GM23248 (cell line): ENCODE measurements around the gene ASB2. TPM values are rescaled to one million over a fixed set of nuclear protein-coding genes. Genes with fewer than 3 reads are reported as not detected.

Experiments used
- DNase-seq: peaks from one replicate; pipeline ENCODE4 v3.0.0-alpha.2; 2015
- H2AFZ ChIP-seq: fragments of 200-600 bp; sonication (generic); 2 replicates; pipeline ENCODE4 v1.6.1; 2016; ENCODE audit warnings: antibody characterized with exemption
- H3F3A ChIP-seq: fragments of 200-600 bp; sonication (generic); 2 replicates; pipeline ENCODE4 v1.6.1; 2016; ENCODE audit warnings: mild to moderate bottlenecking, antibody characterized with exemption, mixed run types; ENCODE audit not compliant: insufficient read depth
- H3K27ac ChIP-seq: fragments of 200-600 bp; sonication (generic); 2 replicates; pipeline ENCODE4 v1.5.1; 2016; ENCODE audit warnings: mild to moderate bottlenecking
- H3K27me3 ChIP-seq: fragments of 200-600 bp; sonication (generic); replicated peaks from 2 replicates; pipeline ENCODE4 v1.6.1; 2016; ENCODE audit warnings: mild to moderate bottlenecking; ENCODE audit not compliant: insufficient read depth
- H3K36me3 ChIP-seq: fragments of 200-600 bp; sonication (generic); 2 replicates; pipeline ENCODE4 v1.6.1; 2016; ENCODE audit warnings: low read depth, mild to moderate bottlenecking
- H3K4me1 ChIP-seq: fragments of 200-600 bp; sonication (generic); 2 replicates; pipeline ENCODE4 v1.6.1; 2016; ENCODE audit warnings: mild to moderate bottlenecking; ENCODE audit not compliant: insufficient read depth
- H3K4me2 ChIP-seq: fragments of 200-600 bp; sonication (generic); one replicate; pipeline ENCODE4 v1.6.1; 2016; ENCODE audit warnings: mild to moderate bottlenecking; ENCODE audit not compliant: unreplicated experiment
- H3K4me3 ChIP-seq: fragments of 200-600 bp; sonication (generic); 2 replicates; pipeline ENCODE4 v1.5.1; 2016; ENCODE audit warnings: mild to moderate bottlenecking
- H3K79me2 ChIP-seq: fragments of 200-600 bp; sonication (generic); 2 replicates; pipeline ENCODE4 v1.6.1; 2016; ENCODE audit warnings: mild to moderate bottlenecking; ENCODE audit not compliant: insufficient read depth
- H3K9ac ChIP-seq: fragments of 200-600 bp; sonication (generic); 2 replicates; pipeline ENCODE4 v1.6.1; 2016; ENCODE audit warnings: mild to moderate bottlenecking
- H3K9me2 ChIP-seq: fragments of 200-600 bp; sonication (generic); 2 replicates; pipeline ENCODE4 v1.6.1; 2016; ENCODE audit warnings: mixed run types, mild to moderate bottlenecking, moderate library complexity; ENCODE audit not compliant: insufficient read depth
- H3K9me3 ChIP-seq: fragments of 200-600 bp; sonication (generic); one replicate; pipeline ENCODE4 v1.6.1; 2017; ENCODE audit warnings: low read depth
- H4K20me1 ChIP-seq: fragments of 200-600 bp; sonication (generic); 2 replicates; pipeline ENCODE4 v1.6.0; 2016; ENCODE audit not compliant: insufficient read depth
- EZH2 ChIP-seq: fragments of 200-600 bp; sonication (generic); IDR thresholded peaks from 2 replicates; pipeline ENCODE4 v1.6.1; 2018; ENCODE audit warnings: antibody characterized with exemption, mild to moderate bottlenecking; ENCODE audit not compliant: insufficient read depth, poor library complexity, severe bottlenecking
- EZH2phosphoT487 ChIP-seq: fragments of 200-600 bp; sonication (generic); IDR thresholded peaks from 2 replicates; pipeline ENCODE4 v1.6.1; 2018; ENCODE audit warnings: antibody characterized with exemption, moderate library complexity, mild to moderate bottlenecking, low read depth; ENCODE audit not compliant: insufficient read depth
- WGBS, 2 experiments: methylation state at CpG; one replicate each; pipeline ENCODE4 v1.1.6; 2015 to 2017; ENCODE audit warnings: low lambda C conversion rate in 2 of 2, low coverage in 1 of 2; ENCODE audit errors: missing lambda C conversion rate in 2 of 2; 5-methylcytosine and 5-hydroxymethylcytosine counted together
- in situ Hi-C: fragments of 300-500 bp; cut with MboI; formaldehyde crosslinking; loops from 2 replicates; pipeline ENCODE4 v1.15.0; 2020
- polyA plus RNA-seq: library from polyadenylated mRNA; unstranded; fragments of >200 nt; fragmentation: Nextera tagmentation; extraction: Ambion mirVana; gene quantifications from 2 replicates; pipeline ENCODE4 v1.2.1, GENCODE V29; 2016
- total RNA-seq: library from RNA; depleted of rRNA; stranded (reverse); fragments of >200 nt; shearing (Covaris generic); gene quantifications from 2 replicates; pipeline ENCODE4 v1.2.3, GENCODE V29; 2014

ASB2 gene
- total and polyA plus RNA-seq, 2 experiments from 2014 or later = 0.06 TPM; not detected in 1

DNA sequence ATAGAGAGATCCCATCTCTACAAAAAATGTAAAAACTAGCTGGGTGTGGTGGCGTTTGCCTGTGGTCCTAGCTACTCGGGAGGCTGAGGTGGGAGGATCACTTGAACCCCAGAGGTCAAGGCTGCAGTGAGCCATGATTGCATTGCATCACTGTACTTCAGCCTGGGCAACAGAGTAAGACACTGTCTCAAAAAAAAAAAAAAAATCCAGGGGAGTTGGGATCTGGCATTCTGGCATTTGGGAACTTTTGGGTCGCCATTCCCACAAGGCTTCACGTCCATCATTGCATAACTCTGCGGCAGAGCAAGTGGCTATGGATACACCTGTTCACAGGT, 83.9 kb downstream of the ASB2 start:
- no peak for DNase-seq
- Histone ChIP-seq H3K4me1 (no peaks in the 10 kb centered on the region), H3K9me3 (no peaks in the 10 kb centered on the region), H3K4me2 (no peak overlapping the region), H3K79me2 (no peaks in the 10 kb centered on the region), H3K4me3 (no peak overlapping the region), H3K36me3 (no peaks in the 10 kb centered on the region), H3K27ac (no peak overlapping the region), H3K9ac (no peak overlapping the region), H2AFZ (no peak overlapping the region), H4K20me1 (no peaks in the 10 kb centered on the region), H3K9me2 (no peaks in the 10 kb centered on the region), H3F3A (no peaks in the 10 kb centered on the region), H3K27me3 (no peaks in the 10 kb centered on the region; the same call in 1 of the 2 replicates)
- TF ChIP-seq EZH2phosphoT487 = no peak
- 50 to 53% methylated on average over 5 of the region's 5 CpGs for WGBS, 2 experiments
- in situ Hi-C loops = no loop called here

GRCh38 chr14:93891756-93892504, 84.4 kb downstream of the ASB2 start:
- WGBS, 2 experiments = 61% methylated on average over 15 of the region's 15 CpGs
- Histone ChIP-seq H4K20me1 (no peaks in the 10 kb centered on the region), H2AFZ (no peak overlapping the region), H3K4me3 (no peak overlapping the region), H3K4me2 (no peak overlapping the region), H3K9me3 (no peaks in the 10 kb centered on the region), H3K4me1 (no peaks in the 10 kb centered on the region), H3K9me2 (no peaks in the 10 kb centered on the region), H3K79me2 (no peaks in the 10 kb centered on the region), H3K27me3 (no peaks in the 10 kb centered on the region; the same call in 1 of the 2 replicates), H3K9ac (no peak overlapping the region), H3K27ac (no peak overlapping the region), H3F3A (no peaks in the 10 kb centered on the region), H3K36me3 (no peaks in the 10 kb centered on the region)
- in situ Hi-C loops = no loop called here
- DNase-seq = no peak
- TF ChIP-seq EZH2 = no peak
- TF ChIP-seq EZH2phosphoT487 = no peak

DNA sequence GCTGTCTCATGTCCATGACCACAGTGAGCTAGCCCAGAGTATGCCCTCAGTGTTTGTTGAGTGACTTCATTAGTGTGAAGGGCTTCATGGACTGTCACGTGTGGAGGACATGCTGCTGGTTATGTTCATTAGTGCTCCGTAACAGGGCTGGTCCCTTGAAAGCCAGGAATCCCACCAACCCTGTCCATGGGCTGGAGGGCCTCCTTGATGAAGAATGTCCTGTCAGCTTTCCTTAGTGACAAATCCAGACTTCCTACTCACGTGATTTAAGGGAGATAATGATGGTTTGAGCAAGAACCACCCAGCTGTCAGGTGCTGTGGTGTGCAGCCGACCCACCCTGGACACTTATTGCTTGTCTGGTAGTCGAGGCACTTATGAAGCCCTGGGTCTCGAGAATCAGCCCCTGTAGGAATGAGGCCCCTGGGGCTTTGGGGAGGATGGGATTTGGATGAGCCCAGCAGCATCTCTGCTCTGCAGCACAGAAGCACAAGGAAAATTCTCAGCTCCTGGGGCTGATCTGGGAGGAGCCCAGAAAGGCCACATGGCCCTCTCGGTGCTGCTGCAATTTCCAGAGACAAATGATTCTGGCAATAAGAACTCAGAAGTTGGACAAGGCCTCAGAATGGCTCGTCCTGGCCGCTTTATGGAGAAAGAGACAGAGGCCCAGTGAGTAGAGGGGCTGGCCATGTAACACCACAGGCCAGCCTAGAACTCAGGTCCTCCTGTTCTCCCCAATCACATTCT, 86.5 kb downstream of the ASB2 start:
- in situ Hi-C loops = loop anchor here (10.0 kb wide), 1 partner anchor 235 kb away; no protein-coding TSS in a partner anchor
- Histone ChIP-seq H3K4me2 (no peak overlapping the region), H3K36me3 (no peaks in the 10 kb centered on the region), H3K9ac (no peak overlapping the region), H3K4me3 (no peak overlapping the region), H3K27me3 (no peaks in the 10 kb centered on the region; the same call in 1 of the 2 replicates), H3K27ac (no peak overlapping the region), H4K20me1 (no peaks in the 10 kb centered on the region), H3F3A (no peaks in the 10 kb centered on the region), H2AFZ (no peak overlapping the region), H3K4me1 (no peaks in the 10 kb centered on the region), H3K9me3 (no peaks in the 10 kb centered on the region), H3K79me2 (no peaks in the 10 kb centered on the region), H3K9me2 (no peaks in the 10 kb centered on the region)
- WGBS, 2 experiments = 20 to 30% methylated on average over 9 of the region's 9 CpGs
- DNase-seq = no peak
- no peak for TF ChIP-seq EZH2phosphoT487

DNA sequence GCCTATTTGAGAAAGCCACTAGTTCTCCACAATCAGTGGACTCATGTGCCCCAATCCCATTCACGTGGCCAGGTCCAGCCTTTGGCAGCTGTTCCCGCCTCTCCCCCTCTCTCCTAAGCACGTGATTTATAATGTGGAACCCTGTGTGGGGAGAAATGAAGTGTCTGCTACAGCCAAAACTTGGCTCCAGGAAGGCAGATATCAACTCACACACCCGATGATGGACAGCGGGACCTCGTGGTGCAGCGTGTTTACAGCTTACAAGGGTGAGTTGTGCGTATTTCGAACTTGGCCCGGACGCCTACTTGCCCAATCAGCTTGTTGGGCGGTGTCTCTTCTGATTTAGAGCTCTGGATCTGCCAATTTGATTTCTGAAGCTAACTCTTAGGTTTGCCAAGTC, 87.4 kb downstream of the ASB2 start:
- TF ChIP-seq EZH2phosphoT487 (no peak), EZH2 (no peak)
- Histone ChIP-seq H3K4me1 (no peaks in the 10 kb centered on the region), H4K20me1 (no peaks in the 10 kb centered on the region), H3K36me3 (no peaks in the 10 kb centered on the region), H3K9me3 (no peaks in the 10 kb centered on the region), H3F3A (no peaks in the 10 kb centered on the region), H3K27me3 (no peaks in the 10 kb centered on the region; the same call in 1 of the 2 replicates), H3K79me2 (no peaks in the 10 kb centered on the region), H2AFZ (no peak overlapping the region), H3K4me3 (no peak overlapping the region), H3K4me2 (no peak overlapping the region), H3K9ac (no peak overlapping the region), H3K9me2 (no peaks in the 10 kb centered on the region), H3K27ac (no peak overlapping the region)
- no peak for DNase-seq
- WGBS, 2 experiments = 46 to 48% methylated on average over 12 of the region's 12 CpGs
- in situ Hi-C loops = loop anchor here (10.0 kb wide), 1 partner anchor 234 kb away; no protein-coding TSS in a partner anchor
